ENCODE data around the gene TBC1D10A.

DNA sequence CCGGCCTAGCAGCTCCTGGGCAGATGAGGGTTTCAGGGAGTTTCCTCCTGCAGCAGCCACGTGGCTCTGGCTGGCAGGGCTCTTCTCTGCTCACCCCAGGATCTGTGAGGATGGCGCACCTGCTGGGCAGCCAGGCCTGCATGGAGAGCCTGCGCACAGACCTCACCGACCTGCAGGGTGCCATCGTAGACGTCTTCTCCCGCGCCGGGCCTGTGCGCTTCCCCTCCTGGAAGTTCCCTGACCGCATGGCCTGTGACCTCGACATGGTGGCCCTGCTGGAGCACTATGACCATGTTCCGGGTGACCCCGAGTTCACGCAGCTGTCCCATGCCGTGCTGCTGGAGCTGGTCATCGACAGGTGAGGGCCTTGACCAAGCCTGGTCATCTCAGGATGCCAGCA lies 39.1 kb upstream of the TBC1D10A start:
- TF ChIP-seq, protein P1, sequence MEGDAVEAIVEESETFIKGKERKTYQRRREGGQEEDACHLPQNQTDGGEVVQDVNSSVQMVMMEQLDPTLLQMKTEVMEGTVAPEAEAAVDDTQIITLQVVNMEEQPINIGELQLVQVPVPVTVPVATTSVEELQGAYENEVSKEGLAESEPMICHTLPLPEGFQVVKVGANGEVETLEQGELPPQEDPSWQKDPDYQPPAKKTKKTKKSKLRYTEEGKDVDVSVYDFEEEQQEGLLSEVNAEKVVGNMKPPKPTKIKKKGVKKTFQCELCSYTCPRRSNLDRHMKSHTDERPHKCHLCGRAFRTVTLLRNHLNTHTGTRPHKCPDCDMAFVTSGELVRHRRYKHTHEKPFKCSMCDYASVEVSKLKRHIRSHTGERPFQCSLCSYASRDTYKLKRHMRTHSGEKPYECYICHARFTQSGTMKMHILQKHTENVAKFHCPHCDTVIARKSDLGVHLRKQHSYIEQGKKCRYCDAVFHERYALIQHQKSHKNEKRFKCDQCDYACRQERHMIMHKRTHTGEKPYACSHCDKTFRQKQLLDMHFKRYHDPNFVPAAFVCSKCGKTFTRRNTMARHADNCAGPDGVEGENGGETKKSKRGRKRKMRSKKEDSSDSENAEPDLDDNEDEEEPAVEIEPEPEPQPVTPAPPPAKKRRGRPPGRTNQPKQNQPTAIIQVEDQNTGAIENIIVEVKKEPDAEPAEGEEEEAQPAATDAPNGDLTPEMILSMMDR (conservative IDR thresholded peaks at IDR 0.05; ENCODE audit: low read depth in 2 of 2): no peak
- TF ChIP-seq EZH2 (IDR thresholded peaks at IDR 0.05; ENCODE audit: low read depth, unreplicated experiment) (no peak), POLR2AphosphoS5 (IDR thresholded peaks at IDR 0.05; ENCODE audit: low read depth) (no peak), EZH2phosphoT487 (IDR thresholded peaks at IDR 0.05; ENCODE audit: unreplicated experiment) (no peak), NANOG (IDR thresholded peaks at IDR 0.05; ENCODE audit: borderline replicate concordance) (no peak)
- TF ChIP-seq, protein P2, sequence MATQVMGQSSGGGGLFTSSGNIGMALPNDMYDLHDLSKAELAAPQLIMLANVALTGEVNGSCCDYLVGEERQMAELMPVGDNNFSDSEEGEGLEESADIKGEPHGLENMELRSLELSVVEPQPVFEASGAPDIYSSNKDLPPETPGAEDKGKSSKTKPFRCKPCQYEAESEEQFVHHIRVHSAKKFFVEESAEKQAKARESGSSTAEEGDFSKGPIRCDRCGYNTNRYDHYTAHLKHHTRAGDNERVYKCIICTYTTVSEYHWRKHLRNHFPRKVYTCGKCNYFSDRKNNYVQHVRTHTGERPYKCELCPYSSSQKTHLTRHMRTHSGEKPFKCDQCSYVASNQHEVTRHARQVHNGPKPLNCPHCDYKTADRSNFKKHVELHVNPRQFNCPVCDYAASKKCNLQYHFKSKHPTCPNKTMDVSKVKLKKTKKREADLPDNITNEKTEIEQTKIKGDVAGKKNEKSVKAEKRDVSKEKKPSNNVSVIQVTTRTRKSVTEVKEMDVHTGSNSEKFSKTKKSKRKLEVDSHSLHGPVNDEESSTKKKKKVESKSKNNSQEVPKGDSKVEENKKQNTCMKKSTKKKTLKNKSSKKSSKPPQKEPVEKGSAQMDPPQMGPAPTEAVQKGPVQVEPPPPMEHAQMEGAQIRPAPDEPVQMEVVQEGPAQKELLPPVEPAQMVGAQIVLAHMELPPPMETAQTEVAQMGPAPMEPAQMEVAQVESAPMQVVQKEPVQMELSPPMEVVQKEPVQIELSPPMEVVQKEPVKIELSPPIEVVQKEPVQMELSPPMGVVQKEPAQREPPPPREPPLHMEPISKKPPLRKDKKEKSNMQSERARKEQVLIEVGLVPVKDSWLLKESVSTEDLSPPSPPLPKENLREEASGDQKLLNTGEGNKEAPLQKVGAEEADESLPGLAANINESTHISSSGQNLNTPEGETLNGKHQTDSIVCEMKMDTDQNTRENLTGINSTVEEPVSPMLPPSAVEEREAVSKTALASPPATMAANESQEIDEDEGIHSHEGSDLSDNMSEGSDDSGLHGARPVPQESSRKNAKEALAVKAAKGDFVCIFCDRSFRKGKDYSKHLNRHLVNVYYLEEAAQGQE (IDR thresholded peaks at IDR 0.05; ENCODE audit: unreplicated experiment): no peak
- TF ChIP-seq, protein P3, sequence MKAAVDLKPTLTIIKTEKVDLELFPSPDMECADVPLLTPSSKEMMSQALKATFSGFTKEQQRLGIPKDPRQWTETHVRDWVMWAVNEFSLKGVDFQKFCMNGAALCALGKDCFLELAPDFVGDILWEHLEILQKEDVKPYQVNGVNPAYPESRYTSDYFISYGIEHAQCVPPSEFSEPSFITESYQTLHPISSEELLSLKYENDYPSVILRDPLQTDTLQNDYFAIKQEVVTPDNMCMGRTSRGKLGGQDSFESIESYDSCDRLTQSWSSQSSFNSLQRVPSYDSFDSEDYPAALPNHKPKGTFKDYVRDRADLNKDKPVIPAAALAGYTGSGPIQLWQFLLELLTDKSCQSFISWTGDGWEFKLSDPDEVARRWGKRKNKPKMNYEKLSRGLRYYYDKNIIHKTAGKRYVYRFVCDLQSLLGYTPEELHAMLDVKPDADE (IDR thresholded peaks at IDR 0.05): no peak
